Lower leg skin (tissue), 4 donors: Measurements from ENCODE around the gene SMIM41. TPM values are rescaled to one million over a fixed set of nuclear protein-coding genes. Genes with fewer than 3 reads are reported as not detected.

Source experiments
- DNase-seq, 2 donors: peaks; one replicate each; pipeline ENCODE4 v3.0.0-alpha.2; 2019; ENCODE audit warnings: low spot score in 2 of 2
- H3K4me3 ChIP-seq: fragments of 200-600 bp; sonication (generic); 2 replicates; pipeline ENCODE4 v1.5.1; 2017; ENCODE audit warnings: mild to moderate bottlenecking, low read depth; ENCODE audit not compliant: poor library complexity, severe bottlenecking
- POLR2A ChIP-seq, 2 donors: fragments of 450-650 bp; IDR thresholded peaks; one replicate each; pipeline ENCODE4 v1.6.1; 2016 to 2017; ENCODE audit warnings: antibody characterized with exemption in 2 of 2, mild to moderate bottlenecking in 1 of 2, moderate library complexity in 1 of 2
- WGBS, 2 donors: methylation state at CpG; one replicate each; pipeline ENCODE4 v1.1.5; 2018; 5-methylcytosine and 5-hydroxymethylcytosine counted together
- intact Hi-C: fragments of 100-400 bp; cut with DNase I; formaldehyde crosslinking; loops from one replicate; pipeline ENCODE4 v1.15.0; 2023; ENCODE audit warnings: low total_unique reads
- total RNA-seq, 4 donors: library from RNA; depleted of rRNA; stranded (reverse); fragments of >200 nt; gene quantifications; one replicate each; pipeline ENCODE4 v1.1.0, GENCODE V29; 2016
- TF ChIP-seq, protein P1 (sequence below), 3 donors: fragments of 450-650 bp; IDR thresholded peaks; one replicate each; pipeline ENCODE4 v1.5.1; 2016; ENCODE audit warnings: antibody characterized with exemption in 3 of 3, mild to moderate bottlenecking in 3 of 3, moderate library complexity in 2 of 3

The SMIM41 gene
- total RNA-seq, 4 donors from 2014 or later: 0.71 TPM; not detected in 3

DNA sequence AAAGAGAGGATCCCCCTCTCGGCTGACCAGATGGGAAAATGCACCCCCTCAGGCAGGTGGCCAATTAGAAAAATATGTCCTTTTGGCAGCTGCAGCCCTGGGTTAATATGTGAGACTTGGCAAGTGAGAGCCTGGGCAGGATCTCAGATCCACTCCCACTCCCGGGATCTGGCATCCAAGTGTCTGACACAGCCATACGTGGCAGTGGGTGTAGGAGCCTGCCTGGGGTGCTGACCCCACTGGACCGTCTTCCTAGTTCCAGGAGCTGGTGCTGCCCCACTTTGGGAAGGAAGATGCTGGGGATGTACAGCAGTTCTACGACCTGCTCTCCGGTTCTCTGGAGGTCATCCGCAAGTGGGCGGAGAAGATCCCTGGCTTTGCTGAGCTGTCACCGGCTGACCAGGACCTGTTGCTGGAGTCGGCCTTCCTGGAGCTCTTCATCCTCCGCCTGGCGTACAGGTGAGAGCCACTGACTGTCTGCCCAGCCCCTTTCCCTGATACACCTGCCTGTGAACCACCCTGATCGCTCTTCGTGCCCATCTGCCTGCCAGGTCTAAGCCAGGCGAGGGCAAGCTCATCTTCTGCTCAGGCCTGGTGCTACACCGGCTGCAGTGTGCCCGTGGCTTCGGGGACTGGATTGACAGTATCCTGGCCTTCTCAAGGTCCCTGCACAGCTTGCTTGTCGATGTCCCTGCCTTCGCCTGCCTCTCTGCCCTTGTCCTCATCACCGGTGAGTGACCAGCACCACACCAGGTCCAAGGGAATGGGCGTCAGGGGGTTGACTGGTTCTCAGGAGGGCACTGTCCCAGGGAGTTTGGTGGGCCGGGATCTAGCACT lies 22.5 kb upstream of the SMIM41 start:
- TF ChIP-seq POLR2A (IDR thresholded peaks at IDR 0.05): no peak
- TF ChIP-seq, protein P1, sequence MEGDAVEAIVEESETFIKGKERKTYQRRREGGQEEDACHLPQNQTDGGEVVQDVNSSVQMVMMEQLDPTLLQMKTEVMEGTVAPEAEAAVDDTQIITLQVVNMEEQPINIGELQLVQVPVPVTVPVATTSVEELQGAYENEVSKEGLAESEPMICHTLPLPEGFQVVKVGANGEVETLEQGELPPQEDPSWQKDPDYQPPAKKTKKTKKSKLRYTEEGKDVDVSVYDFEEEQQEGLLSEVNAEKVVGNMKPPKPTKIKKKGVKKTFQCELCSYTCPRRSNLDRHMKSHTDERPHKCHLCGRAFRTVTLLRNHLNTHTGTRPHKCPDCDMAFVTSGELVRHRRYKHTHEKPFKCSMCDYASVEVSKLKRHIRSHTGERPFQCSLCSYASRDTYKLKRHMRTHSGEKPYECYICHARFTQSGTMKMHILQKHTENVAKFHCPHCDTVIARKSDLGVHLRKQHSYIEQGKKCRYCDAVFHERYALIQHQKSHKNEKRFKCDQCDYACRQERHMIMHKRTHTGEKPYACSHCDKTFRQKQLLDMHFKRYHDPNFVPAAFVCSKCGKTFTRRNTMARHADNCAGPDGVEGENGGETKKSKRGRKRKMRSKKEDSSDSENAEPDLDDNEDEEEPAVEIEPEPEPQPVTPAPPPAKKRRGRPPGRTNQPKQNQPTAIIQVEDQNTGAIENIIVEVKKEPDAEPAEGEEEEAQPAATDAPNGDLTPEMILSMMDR (IDR thresholded peaks at IDR 0.05): no peak
- DNase-seq: no peak
- 72 to 81% methylated on average over 18 to 23 of the region's 23 CpGs for WGBS, 2 donors
- intact Hi-C loops: no loop called here
- no peak overlapping the region for H3K4me3 ChIP-seq

DNA sequence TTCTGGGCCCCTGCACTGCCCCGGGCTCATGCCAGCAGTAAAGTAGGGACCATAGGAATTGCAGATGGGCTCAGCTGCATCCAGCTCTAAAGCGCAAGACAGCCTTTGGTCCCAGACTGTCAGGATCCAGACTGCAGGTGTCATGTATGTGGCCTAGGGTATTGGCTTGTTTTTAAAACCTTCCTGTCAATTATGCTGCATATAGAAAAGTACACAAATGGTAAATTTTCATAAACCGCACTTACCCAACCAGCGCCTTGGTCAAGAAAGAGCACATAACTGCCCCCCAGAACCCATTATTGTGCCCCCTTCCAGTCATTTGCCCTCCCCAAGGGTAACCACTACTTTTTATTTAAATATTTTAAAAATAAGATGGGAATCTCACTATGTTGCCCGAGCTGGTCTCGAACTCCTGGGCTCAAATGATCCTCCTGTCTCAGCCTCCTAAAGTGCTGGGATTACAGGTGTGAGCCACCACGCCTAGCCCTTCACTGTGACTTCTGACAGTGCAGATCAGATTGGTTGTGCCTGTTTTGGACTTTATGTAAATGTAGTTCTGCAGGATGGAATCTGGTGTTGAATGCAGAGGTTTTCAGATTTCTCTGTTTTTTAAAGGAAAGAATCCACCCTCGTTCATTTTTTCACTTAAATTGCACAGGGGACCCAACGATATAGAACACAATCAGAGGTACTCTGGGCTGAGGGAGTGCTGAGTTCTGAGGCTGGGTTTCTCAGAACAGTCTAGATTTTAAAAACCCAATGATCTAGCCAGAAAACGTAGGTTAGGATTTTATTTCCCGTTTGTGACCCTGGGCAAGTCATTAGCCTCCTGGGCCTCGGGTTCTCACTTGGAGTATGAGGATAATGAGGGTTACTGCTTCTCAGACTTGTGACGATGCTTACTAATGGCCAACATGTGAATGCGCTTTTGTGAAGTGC lies 21.6 kb upstream of the SMIM41 start:
- intact Hi-C loops: no loop called here
- no peak for DNase-seq
- TF ChIP-seq, protein P1 (IDR thresholded peaks at IDR 0.05): no peak
- no peak for TF ChIP-seq POLR2A (IDR thresholded peaks at IDR 0.05)
- 85 to 88% methylated on average over 14 of the region's 14 CpGs for WGBS, 2 donors
- no peak overlapping the region for H3K4me3 ChIP-seq

DNA sequence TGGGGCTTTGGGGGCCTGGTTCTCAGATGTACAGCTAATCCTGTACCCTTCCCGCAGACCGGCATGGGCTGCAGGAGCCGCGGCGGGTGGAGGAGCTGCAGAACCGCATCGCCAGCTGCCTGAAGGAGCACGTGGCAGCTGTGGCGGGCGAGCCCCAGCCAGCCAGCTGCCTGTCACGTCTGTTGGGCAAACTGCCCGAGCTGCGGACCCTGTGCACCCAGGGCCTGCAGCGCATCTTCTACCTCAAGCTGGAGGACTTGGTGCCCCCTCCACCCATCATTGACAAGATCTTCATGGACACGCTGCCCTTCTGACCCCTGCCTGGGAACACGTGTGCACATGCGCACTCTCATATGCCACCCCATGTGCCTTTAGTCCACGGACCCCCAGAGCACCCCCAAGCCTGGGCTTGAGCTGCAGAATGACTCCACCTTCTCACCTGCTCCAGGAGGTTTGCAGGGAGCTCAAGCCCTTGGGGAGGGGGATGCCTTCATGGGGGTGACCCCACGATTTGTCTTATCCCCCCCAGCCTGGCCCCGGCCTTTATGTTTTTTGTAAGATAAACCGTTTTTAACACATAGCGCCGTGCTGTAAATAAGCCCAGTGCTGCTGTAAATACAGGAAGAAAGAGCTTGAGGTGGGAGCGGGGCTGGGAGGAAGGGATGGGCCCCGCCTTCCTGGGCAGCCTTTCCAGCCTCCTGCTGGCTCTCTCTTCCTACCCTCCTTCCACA lies 20.7 kb upstream of the SMIM41 start:
- no peak for DNase-seq
- WGBS, 2 donors: 68 to 69% methylated on average over 23 to 25 of the region's 25 CpGs
- no peak overlapping the region for H3K4me3 ChIP-seq
- intact Hi-C loops: no loop called here
- no peak for TF ChIP-seq POLR2A (IDR thresholded peaks at IDR 0.05)
- TF ChIP-seq, protein P1 (IDR thresholded peaks at IDR 0.05): no peak

DNA sequence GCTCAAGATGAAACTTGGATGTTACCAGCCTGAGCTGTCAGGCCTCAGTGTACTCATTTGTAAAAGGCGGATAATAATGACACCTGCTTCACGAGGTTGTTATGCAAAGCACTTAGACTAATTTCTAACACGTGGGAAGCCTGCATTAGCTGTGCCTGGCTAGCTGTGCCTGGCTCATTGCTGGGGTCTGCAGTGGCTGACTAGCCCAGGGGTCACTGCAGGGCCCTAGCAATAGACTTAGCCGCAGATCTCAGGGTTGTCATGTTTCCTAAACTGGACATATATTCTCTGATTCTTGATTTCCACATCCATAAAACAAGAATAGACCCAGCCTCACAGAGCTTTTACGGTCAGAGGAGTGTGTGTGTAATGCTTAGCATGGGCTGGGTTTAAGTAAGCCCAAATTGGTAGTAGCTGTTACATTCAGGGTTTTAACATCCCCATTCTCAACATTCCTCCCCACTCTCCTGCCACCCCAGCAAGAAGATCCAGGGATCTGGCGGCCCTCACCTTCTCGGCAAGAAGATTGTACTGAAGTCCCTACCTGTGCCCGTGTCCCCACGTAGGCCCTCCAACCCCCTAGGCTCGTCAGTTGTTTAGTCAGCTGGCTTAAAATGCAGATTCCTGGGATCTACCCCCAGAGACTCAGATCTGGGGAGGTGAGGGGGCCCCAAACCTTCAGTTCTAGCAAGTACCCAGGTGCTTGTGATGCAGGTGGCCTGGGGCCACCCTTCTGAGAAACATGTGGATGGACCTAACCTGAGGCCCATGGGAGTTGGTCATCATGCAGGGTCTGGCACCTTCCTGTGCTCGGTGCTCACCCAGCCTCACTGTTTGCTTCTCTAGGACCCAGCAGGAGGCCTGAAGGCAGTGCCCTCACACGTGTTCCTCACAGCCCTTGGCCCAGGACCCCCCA lies 19.7 kb upstream of the SMIM41 start:
- 73 to 82% methylated on average over 11 to 12 of the region's 12 CpGs for WGBS, 2 donors
- TF ChIP-seq, protein P1 (IDR thresholded peaks at IDR 0.05): no peak
- no peak for TF ChIP-seq POLR2A (IDR thresholded peaks at IDR 0.05)
- H3K4me3 ChIP-seq: no peak overlapping the region
- intact Hi-C loops: no loop called here
- no peak for DNase-seq
